HEK293 (cell line): ENCODE data around the gene MAP1LC3B2.

Experiments
- KLF1 ChIP-seq: fragments of 450-650 bp; formaldehyde crosslinking; IDR thresholded peaks from 2 replicates; pipeline ENCODE4 v1.5.1; 2016; ENCODE audit warnings: missing biosample characterization, missing genetic modification characterization
- KLF16 ChIP-seq: fragments of 450-650 bp; formaldehyde crosslinking; IDR thresholded peaks from 2 replicates; pipeline ENCODE4 v1.5.1; 2017; ENCODE audit warnings: missing biosample characterization, missing genetic modification characterization
- RBAK ChIP-seq: fragments of 450-650 bp; formaldehyde crosslinking; IDR thresholded peaks from 2 replicates; pipeline ENCODE4 v1.5.1; 2016; ENCODE audit warnings: missing biosample characterization, missing genetic modification characterization
- TF ChIP-seq, protein P1 (sequence below): fragments of 450-650 bp; formaldehyde crosslinking; IDR thresholded peaks from 2 replicates; pipeline ENCODE4 v1.5.1; 2016; ENCODE audit warnings: missing biosample characterization, missing genetic modification characterization

DNA sequence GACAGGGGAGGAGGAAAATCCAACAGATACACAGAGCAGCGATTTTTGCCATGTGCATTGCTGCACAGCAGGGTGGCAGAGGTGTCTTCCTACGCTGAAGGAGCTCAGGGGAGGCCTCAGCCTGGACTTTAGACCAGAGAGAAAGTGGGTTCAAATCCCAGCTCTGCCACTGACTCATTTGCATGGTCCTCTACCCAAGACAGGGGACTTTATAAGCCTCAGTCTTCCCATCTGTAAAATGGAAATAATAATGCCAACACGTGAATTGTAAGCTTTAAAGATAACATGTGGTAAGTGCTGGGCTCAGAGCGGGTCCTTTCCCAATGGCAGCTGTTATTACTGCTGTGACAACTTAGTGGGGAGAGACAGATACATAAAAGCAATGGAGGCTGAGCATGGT is 62.0 kb downstream of the MAP1LC3B2 start:
- TF ChIP-seq, protein P1, sequence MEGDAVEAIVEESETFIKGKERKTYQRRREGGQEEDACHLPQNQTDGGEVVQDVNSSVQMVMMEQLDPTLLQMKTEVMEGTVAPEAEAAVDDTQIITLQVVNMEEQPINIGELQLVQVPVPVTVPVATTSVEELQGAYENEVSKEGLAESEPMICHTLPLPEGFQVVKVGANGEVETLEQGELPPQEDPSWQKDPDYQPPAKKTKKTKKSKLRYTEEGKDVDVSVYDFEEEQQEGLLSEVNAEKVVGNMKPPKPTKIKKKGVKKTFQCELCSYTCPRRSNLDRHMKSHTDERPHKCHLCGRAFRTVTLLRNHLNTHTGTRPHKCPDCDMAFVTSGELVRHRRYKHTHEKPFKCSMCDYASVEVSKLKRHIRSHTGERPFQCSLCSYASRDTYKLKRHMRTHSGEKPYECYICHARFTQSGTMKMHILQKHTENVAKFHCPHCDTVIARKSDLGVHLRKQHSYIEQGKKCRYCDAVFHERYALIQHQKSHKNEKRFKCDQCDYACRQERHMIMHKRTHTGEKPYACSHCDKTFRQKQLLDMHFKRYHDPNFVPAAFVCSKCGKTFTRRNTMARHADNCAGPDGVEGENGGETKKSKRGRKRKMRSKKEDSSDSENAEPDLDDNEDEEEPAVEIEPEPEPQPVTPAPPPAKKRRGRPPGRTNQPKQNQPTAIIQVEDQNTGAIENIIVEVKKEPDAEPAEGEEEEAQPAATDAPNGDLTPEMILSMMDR (tag by site-specific recombination), result no peak
- TF ChIP-seq KLF1 (tag by site-specific recombination) (no peak), KLF16 (tag by site-specific recombination) (no peak), RBAK (tag by site-specific recombination) (no peak)
